Fibroblast of villous mesenchyme (primary cell): Measurements from ENCODE around the gene PLA2G4B. TPM values are rescaled to one million over a fixed set of nuclear protein-coding genes. Genes with fewer than 3 reads are reported as not detected.
"Not testable (repeated sequence)": the region's sequence is repeated elsewhere in the genome, so short reads cannot be mapped to it uniquely, and the experiment has no call there.

Experiments used
- DNase-seq: peaks from one replicate; pipeline ENCODE4 v3.0.0-alpha.2; 2010; ENCODE audit warnings: low read depth
- H3K4me3 ChIP-seq: 2 replicates; pipeline ENCODE4 v1.5.1; 2011; ENCODE audit warnings: low read depth, mild to moderate bottlenecking, low read length
- CTCF ChIP-seq: IDR thresholded peaks from 2 replicates; pipeline ENCODE4 v1.5.1; 2012; ENCODE audit warnings: low read depth, mild to moderate bottlenecking, low read length; ENCODE audit not compliant: insufficient read depth
- total RNA-seq: library from RNA; depleted of rRNA; stranded (reverse); fragments of >200 nt; gene quantifications from 2 replicates; pipeline ENCODE4 v1.2.3, GENCODE V29; 2012

Gene PLA2G4B
- total RNA-seq, 1 donor: 1.3 TPM

- no peak for DNase-seq
- TF ChIP-seq CTCF: no peak
- H3K4me3 ChIP-seq: peak overlapping the region; percentile 91
These were observed 11.3 kb upstream of the PLA2G4B start for GRCh38 chr15:41827290-41827879.

- TF ChIP-seq CTCF: no peak
- peak; percentile 88 for DNase-seq
- H3K4me3 ChIP-seq: peak within 1 kb of the TSS; percentile 91
These were observed 10.5 kb upstream of the PLA2G4B start, which contains the start of gene JMJD7 for GRCh38 chr15:41827880-41828806. TSS of gene JMJD7 (plus strand) at chr15:41828092. CDS start at chr15:41828125, 33 bp downstream.

GRCh38 chr15:41828807-41829141 lies 9.9 kb upstream of the PLA2G4B start:
- no peak for TF ChIP-seq CTCF
- DNase-seq: no peak
- H3K4me3 ChIP-seq: peak overlapping the region; percentile 91

- no peak overlapping the region for H3K4me3 ChIP-seq
- TF ChIP-seq CTCF: no peak
- no peak for DNase-seq
These were observed 8.5 kb upstream of the PLA2G4B start for GRCh38 chr15:41829959-41830646.

GRCh38 chr15:41831291-41831690 lies 7.4 kb upstream of the PLA2G4B start:
- DNase-seq, H3K4me3 ChIP-seq: not testable (repeated sequence)

- no peak for DNase-seq
- TF ChIP-seq CTCF: no peak
- no peak overlapping the region for H3K4me3 ChIP-seq
These were observed 6.4 kb upstream of the PLA2G4B start for GRCh38 chr15:41832208-41832607.

- no peak for DNase-seq
- H3K4me3 ChIP-seq: no peak overlapping the region
- TF ChIP-seq CTCF: no peak
These were observed 5.8 kb upstream of the PLA2G4B start for GRCh38 chr15:41832875-41833274.
